Measurements from ENCODE around the gene USP24.

Gene USP24

GRCh38 chr1:55067022-55067778 lies 148.0 kb downstream of the USP24 start:
- H3K4me1 ChIP-seq (ENCODE audit: insufficient read depth, low read length): no peaks in the 10 kb centered on the region
- no peaks in the 10 kb centered on the region for H3K27me3 ChIP-seq (ENCODE audit: insufficient read depth, low read length)
- H3K4me3 ChIP-seq (ENCODE audit: low read length): no peak overlapping the region
- WGBS: 94% methylated on average over 17 of the region's 17 CpGs
- no peak overlapping the region for H3K27ac ChIP-seq (ENCODE audit: low read depth, low read length)
- peaks cover 68% of the 10 kb centered on the region for H3K36me3 ChIP-seq (ENCODE audit: insufficient read depth, low read length)
- H3K9ac ChIP-seq (ENCODE audit: low read depth, low read length): no peak overlapping the region
- H3K9me3 ChIP-seq (ENCODE audit: insufficient read depth, low read depth, low read length): no peaks in the 10 kb centered on the region

GRCh38 chr1:55065648-55066047 lies 149.5 kb downstream of the USP24 start:
- H3K9ac ChIP-seq (ENCODE audit: low read depth, low read length): no peak overlapping the region
- H3K4me3 ChIP-seq (ENCODE audit: low read length): no peak overlapping the region
- H3K9me3 ChIP-seq (ENCODE audit: insufficient read depth, low read depth, low read length): no peaks in the 10 kb centered on the region
- peaks cover 54% of the 10 kb centered on the region for H3K36me3 ChIP-seq (ENCODE audit: insufficient read depth, low read length)
- no peaks in the 10 kb centered on the region for H3K27me3 ChIP-seq (ENCODE audit: insufficient read depth, low read length)
- 91% methylated on average over 4 of the region's 4 CpGs for WGBS
- H3K27ac ChIP-seq (ENCODE audit: low read depth, low read length): no peak overlapping the region
- H3K4me1 ChIP-seq (ENCODE audit: insufficient read depth, low read length): no peaks in the 10 kb centered on the region

- WGBS: 96% methylated on average over 2 of the region's 2 CpGs
- Histone ChIP-seq H3K9ac (ENCODE audit: low read depth, low read length) (no peak overlapping the region), H3K9me3 (ENCODE audit: insufficient read depth, low read depth, low read length) (no peaks in the 10 kb centered on the region), H3K4me1 (ENCODE audit: insufficient read depth, low read length) (no peaks in the 10 kb centered on the region), H3K4me3 (ENCODE audit: low read length) (no peak overlapping the region), H3K27ac (ENCODE audit: low read depth, low read length) (no peak overlapping the region), H3K27me3 (ENCODE audit: insufficient read depth, low read length) (no peaks in the 10 kb centered on the region), H3K36me3 (ENCODE audit: insufficient read depth, low read length) (peaks cover 46% of the 10 kb centered on the region)
These were observed 150.3 kb downstream of the USP24 start for GRCh38 chr1:55064861-55065263.

GRCh38 chr1:55064071-55064581 lies 151.0 kb downstream of the USP24 start:
- Histone ChIP-seq H3K36me3 (ENCODE audit: insufficient read depth, low read length) (peaks cover 38% of the 10 kb centered on the region), H3K4me1 (ENCODE audit: insufficient read depth, low read length) (no peaks in the 10 kb centered on the region), H3K9ac (ENCODE audit: low read depth, low read length) (no peak overlapping the region), H3K27ac (ENCODE audit: low read depth, low read length) (no peak overlapping the region), H3K27me3 (ENCODE audit: insufficient read depth, low read length) (no peaks in the 10 kb centered on the region), H3K9me3 (ENCODE audit: insufficient read depth, low read depth, low read length) (no peaks in the 10 kb centered on the region), H3K4me3 (ENCODE audit: low read length) (no peak overlapping the region)
- WGBS: 74% methylated on average over 12 of the region's 12 CpGs

- no peaks in the 10 kb centered on the region for H3K4me1 ChIP-seq (ENCODE audit: insufficient read depth, low read length)
- 92% methylated on average over 9 of the region's 9 CpGs for WGBS
- no peaks in the 10 kb centered on the region for H3K9me3 ChIP-seq (ENCODE audit: insufficient read depth, low read depth, low read length)
- no peak overlapping the region for H3K9ac ChIP-seq (ENCODE audit: low read depth, low read length)
- H3K27ac ChIP-seq (ENCODE audit: low read depth, low read length): no peak overlapping the region
- H3K36me3 ChIP-seq (ENCODE audit: insufficient read depth, low read length): peaks cover 33% of the 10 kb centered on the region
- H3K4me3 ChIP-seq (ENCODE audit: low read length): no peak overlapping the region
- H3K27me3 ChIP-seq (ENCODE audit: insufficient read depth, low read length): no peaks in the 10 kb centered on the region
These were observed 151.6 kb downstream of the USP24 start for GRCh38 chr1:55063577-55063942.

GRCh38 chr1:55062801-55063576 lies 152.2 kb downstream of the USP24 start:
- H3K4me3 ChIP-seq (ENCODE audit: low read length): no peak overlapping the region
- no peaks in the 10 kb centered on the region for H3K4me1 ChIP-seq (ENCODE audit: insufficient read depth, low read length)
- peaks cover 27% of the 10 kb centered on the region for H3K36me3 ChIP-seq (ENCODE audit: insufficient read depth, low read length)
- no peak overlapping the region for H3K27ac ChIP-seq (ENCODE audit: low read depth, low read length)
- H3K27me3 ChIP-seq (ENCODE audit: insufficient read depth, low read length): no peaks in the 10 kb centered on the region
- H3K9ac ChIP-seq (ENCODE audit: low read depth, low read length): no peak overlapping the region
- WGBS: 94% methylated on average over 29 of the region's 29 CpGs
- H3K9me3 ChIP-seq (ENCODE audit: insufficient read depth, low read depth, low read length): no peaks in the 10 kb centered on the region

GRCh38 chr1:55061706-55062321 lies 153.3 kb downstream of the USP24 start:
- no peak overlapping the region for H3K9ac ChIP-seq (ENCODE audit: low read depth, low read length)
- H3K27ac ChIP-seq (ENCODE audit: low read depth, low read length): no peak overlapping the region
- 88% methylated on average over 4 of the region's 4 CpGs for WGBS
- peaks cover 15% of the 10 kb centered on the region for H3K36me3 ChIP-seq (ENCODE audit: insufficient read depth, low read length)
- no peaks in the 10 kb centered on the region for H3K4me1 ChIP-seq (ENCODE audit: insufficient read depth, low read length)
- no peaks in the 10 kb centered on the region for H3K9me3 ChIP-seq (ENCODE audit: insufficient read depth, low read depth, low read length)
- no peaks in the 10 kb centered on the region for H3K27me3 ChIP-seq (ENCODE audit: insufficient read depth, low read length)
- no peak overlapping the region for H3K4me3 ChIP-seq (ENCODE audit: low read length)

GRCh38 chr1:55061000-55061705 lies 154.0 kb downstream of the USP24 start:
- H3K4me3 ChIP-seq (ENCODE audit: low read length): no peak overlapping the region
- no peaks in the 10 kb centered on the region for H3K27me3 ChIP-seq (ENCODE audit: insufficient read depth, low read length)
- peaks cover 9% of the 10 kb centered on the region; the same call in 1 of the 2 replicates for H3K36me3 ChIP-seq (ENCODE audit: insufficient read depth, low read length)
- no peak overlapping the region for H3K9ac ChIP-seq (ENCODE audit: low read depth, low read length)
- H3K4me1 ChIP-seq (ENCODE audit: insufficient read depth, low read length): no peaks in the 10 kb centered on the region
- no peak overlapping the region for H3K27ac ChIP-seq (ENCODE audit: low read depth, low read length)
- WGBS: 93% methylated on average over 13 of the region's 13 CpGs
- H3K9me3 ChIP-seq (ENCODE audit: insufficient read depth, low read depth, low read length): no peaks in the 10 kb centered on the region

- H3K9me3 ChIP-seq (ENCODE audit: insufficient read depth, low read depth, low read length): no peaks in the 10 kb centered on the region
- 96% methylated on average over 14 of the region's 14 CpGs for WGBS
- H3K27me3 ChIP-seq (ENCODE audit: insufficient read depth, low read length): no peaks in the 10 kb centered on the region
- no peak overlapping the region for H3K4me3 ChIP-seq (ENCODE audit: low read length)
- H3K4me1 ChIP-seq (ENCODE audit: insufficient read depth, low read length): no peaks in the 10 kb centered on the region
- no peak overlapping the region for H3K27ac ChIP-seq (ENCODE audit: low read depth, low read length)
- no peak overlapping the region for H3K9ac ChIP-seq (ENCODE audit: low read depth, low read length)
- H3K36me3 ChIP-seq (ENCODE audit: insufficient read depth, low read length): 0 out of 2 replicates have a peak, but pooled peaks cover 2% of the 10 kb centered on the region
These were observed 154.8 kb downstream of the USP24 start for GRCh38 chr1:55060133-55060999.

All from HUES64 (cell line).